ENCODE results near the gene MAP3K13.
"Not testable (repeated sequence)": the region's sequence is repeated elsewhere in the genome, so short reads cannot be mapped to it uniquely, and the experiment has no call there.

GRCh38 chr3:185451432-185451831 lies 88.5 kb downstream of the MAP3K13 start:
- TF ChIP-seq SUZ12 (IDR thresholded peaks at IDR 0.05; ENCODE audit: extremely low read depth, insufficient read depth, insufficient read length); ZNF274 (IDR thresholded peaks at IDR 0.05; ENCODE audit: low read depth, low read length): not testable (repeated sequence)
